C4-2B (cell line): ENCODE results near the gene BAIAP3.

Experiments used
- CTCF ChIP-seq: fragments of 450-650 bp; conservative IDR thresholded peaks from 2 replicates; pipeline ENCODE4 v1.5.1; 2017; ENCODE audit warnings: mild to moderate bottlenecking
- ZFX ChIP-seq: fragments of 450-650 bp; IDR thresholded peaks from 2 replicates; pipeline ENCODE4 v1.6.1; 2017

GRCh38 chr16:1324286-1324826 lies 9.1 kb upstream of the BAIAP3 start:
- TF ChIP-seq CTCF (no peak), ZFX (no peak)
